ENCODE data around the gene COG5. TPM values are rescaled to one million over a fixed set of nuclear protein-coding genes. Genes with fewer than 3 reads are reported as not detected.

Gene COG5
- polyA plus RNA-seq, 1 of the 3 experiments (the other 2 are of a cell fraction): 21.2 TPM

DNA sequence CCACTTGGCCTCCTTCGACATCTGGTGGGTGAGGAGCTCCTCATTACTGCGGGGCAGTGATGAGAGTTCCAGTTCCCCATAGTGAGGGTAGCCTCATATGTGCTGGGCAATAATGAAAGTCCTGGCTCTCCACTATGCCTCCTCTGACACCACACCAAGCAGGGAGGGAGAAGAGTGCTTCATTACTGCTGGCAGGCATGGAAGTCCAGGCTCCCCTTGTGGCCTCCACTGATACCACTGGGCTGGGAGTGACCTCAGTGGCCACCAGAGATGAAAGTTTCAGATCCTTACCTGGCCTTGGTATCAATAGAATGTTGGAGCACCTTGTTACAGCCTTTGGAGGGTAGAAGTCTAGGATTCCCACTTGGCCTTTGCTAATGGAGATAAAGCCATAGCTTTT is 6.6 kb upstream of the COG5 start:
- CTCF ChIA-PET: no interaction called here
- 100% methylated on average over 2 of the region's 2 CpGs for WGBS (ENCODE audit: low lambda C conversion rate)
- DNase-seq: no peak

More for the DNA sequence above, 6.6 kb upstream of the COG5 start:
- no peak overlapping the region for H3K9ac ChIP-seq
- H3K4me3 ChIP-seq (ENCODE audit: low read depth in 2 of 2, low read length in 1 of 2): no peak overlapping the region
- no peaks in the 10 kb centered on the region; the same call in 1 of the 2 replicates for H3K9me3 ChIP-seq
- no peak overlapping the region for H2AFZ ChIP-seq (ENCODE audit: low read depth)
- no peaks in the 10 kb centered on the region for H4K20me1 ChIP-seq (ENCODE audit: insufficient read depth)
- H3F3A ChIP-seq (replicated peaks; ENCODE audit: insufficient read depth): peaks cover 7% of the 10 kb centered on the region
- H3K9me2 ChIP-seq: no peaks in the 10 kb centered on the region
- H3K27ac ChIP-seq (ENCODE audit: low read depth in 2 of 2, low read length in 1 of 2): no peak overlapping the region
- peaks cover 39% of the 10 kb centered on the region for H3K79me2 ChIP-seq (ENCODE audit: insufficient read depth)
- no peak overlapping the region for H3K4me2 ChIP-seq
- H3K4me1 ChIP-seq (ENCODE audit: control insufficient read depth in 1 of 2, insufficient read depth in 2 of 2, low read depth in 1 of 2, low read length in 1 of 2): peaks cover 2 to 7% of the 10 kb centered on the region in 2 experiments; a peak in 3 of 4 replicates
- H3K36me3 ChIP-seq (replicated peaks in 1 of 2; ENCODE audit: control insufficient read depth in 1 of 2, insufficient read depth in 2 of 2, low read length in 1 of 2): peaks cover 74 to 84% of the 10 kb centered on the region in 2 experiments
- POLR2A ChIA-PET: no interaction called here
- no peaks in the 10 kb centered on the region for H3K27me3 ChIP-seq (ENCODE audit: insufficient read depth)
- TF ChIP-seq SIN3A (IDR thresholded peaks at IDR 0.05; ENCODE audit: borderline replicate concordance, low read depth, low read length): no peak
- no peak for TF ChIP-seq FOXJ3 (CRISPR knock-in tag; IDR thresholded peaks at IDR 0.05)
- TF ChIP-seq POLR2AphosphoS5 (IDR thresholded peaks at IDR 0.05; ENCODE audit: low read depth, low read length): no peak
- TF ChIP-seq, protein P1, sequence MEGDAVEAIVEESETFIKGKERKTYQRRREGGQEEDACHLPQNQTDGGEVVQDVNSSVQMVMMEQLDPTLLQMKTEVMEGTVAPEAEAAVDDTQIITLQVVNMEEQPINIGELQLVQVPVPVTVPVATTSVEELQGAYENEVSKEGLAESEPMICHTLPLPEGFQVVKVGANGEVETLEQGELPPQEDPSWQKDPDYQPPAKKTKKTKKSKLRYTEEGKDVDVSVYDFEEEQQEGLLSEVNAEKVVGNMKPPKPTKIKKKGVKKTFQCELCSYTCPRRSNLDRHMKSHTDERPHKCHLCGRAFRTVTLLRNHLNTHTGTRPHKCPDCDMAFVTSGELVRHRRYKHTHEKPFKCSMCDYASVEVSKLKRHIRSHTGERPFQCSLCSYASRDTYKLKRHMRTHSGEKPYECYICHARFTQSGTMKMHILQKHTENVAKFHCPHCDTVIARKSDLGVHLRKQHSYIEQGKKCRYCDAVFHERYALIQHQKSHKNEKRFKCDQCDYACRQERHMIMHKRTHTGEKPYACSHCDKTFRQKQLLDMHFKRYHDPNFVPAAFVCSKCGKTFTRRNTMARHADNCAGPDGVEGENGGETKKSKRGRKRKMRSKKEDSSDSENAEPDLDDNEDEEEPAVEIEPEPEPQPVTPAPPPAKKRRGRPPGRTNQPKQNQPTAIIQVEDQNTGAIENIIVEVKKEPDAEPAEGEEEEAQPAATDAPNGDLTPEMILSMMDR (IDR thresholded peaks at IDR 0.05): no peak
- TF ChIP-seq EZH2phosphoT487 (IDR thresholded peaks at IDR 0.05; ENCODE audit: borderline replicate concordance, low read depth): no peak
- TF ChIP-seq RXRA (IDR thresholded peaks at IDR 0.05; ENCODE audit: borderline replicate concordance, low read depth): no peak
- TF ChIP-seq FOSL2 (IDR thresholded peaks at IDR 0.05; ENCODE audit: borderline replicate concordance, low read depth): no peak
- TF ChIP-seq, protein P2, sequence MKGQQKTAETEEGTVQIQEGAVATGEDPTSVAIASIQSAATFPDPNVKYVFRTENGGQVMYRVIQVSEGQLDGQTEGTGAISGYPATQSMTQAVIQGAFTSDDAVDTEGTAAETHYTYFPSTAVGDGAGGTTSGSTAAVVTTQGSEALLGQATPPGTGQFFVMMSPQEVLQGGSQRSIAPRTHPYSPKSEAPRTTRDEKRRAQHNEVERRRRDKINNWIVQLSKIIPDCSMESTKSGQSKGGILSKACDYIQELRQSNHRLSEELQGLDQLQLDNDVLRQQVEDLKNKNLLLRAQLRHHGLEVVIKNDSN (IDR thresholded peaks at IDR 0.05; ENCODE audit: borderline replicate concordance, low read depth): no peak
- no peak for TF ChIP-seq TEAD4 (IDR thresholded peaks at IDR 0.05; ENCODE audit: borderline replicate concordance, insufficient read depth)
- no peak for TF ChIP-seq EP300 (IDR thresholded peaks at IDR 0.05; ENCODE audit: borderline replicate concordance in 1 of 2, low read depth in 1 of 2, low read length in 1 of 2)
- TF ChIP-seq ELF1 (IDR thresholded peaks at IDR 0.05): no peak
- no peak for TF ChIP-seq GABPA (IDR thresholded peaks at IDR 0.05; ENCODE audit: low read depth)
- no peak for TF ChIP-seq NRF1 (IDR thresholded peaks at IDR 0.05; ENCODE audit: low read depth, low read length)
- TF ChIP-seq, protein P3, sequence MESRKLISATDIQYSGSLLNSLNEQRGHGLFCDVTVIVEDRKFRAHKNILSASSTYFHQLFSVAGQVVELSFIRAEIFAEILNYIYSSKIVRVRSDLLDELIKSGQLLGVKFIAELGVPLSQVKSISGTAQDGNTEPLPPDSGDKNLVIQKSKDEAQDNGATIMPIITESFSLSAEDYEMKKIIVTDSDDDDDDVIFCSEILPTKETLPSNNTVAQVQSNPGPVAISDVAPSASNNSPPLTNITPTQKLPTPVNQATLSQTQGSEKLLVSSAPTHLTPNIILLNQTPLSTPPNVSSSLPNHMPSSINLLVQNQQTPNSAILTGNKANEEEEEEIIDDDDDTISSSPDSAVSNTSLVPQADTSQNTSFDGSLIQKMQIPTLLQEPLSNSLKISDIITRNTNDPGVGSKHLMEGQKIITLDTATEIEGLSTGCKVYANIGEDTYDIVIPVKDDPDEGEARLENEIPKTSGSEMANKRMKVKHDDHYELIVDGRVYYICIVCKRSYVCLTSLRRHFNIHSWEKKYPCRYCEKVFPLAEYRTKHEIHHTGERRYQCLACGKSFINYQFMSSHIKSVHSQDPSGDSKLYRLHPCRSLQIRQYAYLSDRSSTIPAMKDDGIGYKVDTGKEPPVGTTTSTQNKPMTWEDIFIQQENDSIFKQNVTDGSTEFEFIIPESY (IDR thresholded peaks at IDR 0.05; ENCODE audit: borderline replicate concordance, low read depth): no peak
- TF ChIP-seq RCOR1 (IDR thresholded peaks at IDR 0.05; ENCODE audit: low read length): no peak
- no peak for TF ChIP-seq NFIC (IDR thresholded peaks at IDR 0.05; ENCODE audit: borderline replicate concordance)

All from SK-N-SH (cell line).